K562 (cell line): ENCODE data around the gene DAPK1. TPM values are rescaled to one million over a fixed set of nuclear protein-coding genes. Genes with fewer than 3 reads are reported as not detected.

ENCODE experiments used
- ATAC-seq: fragments of 200-7000 bp; cut with Tn5 transposase; 3 replicates; pipeline ENCODE4 v1.9.1; 2020; ENCODE audit warnings: moderate library complexity
- BruUV-seq: library from RNA; stranded (reverse); fragments of 400-500 nt; replicated peaks from 2 replicates; lab custom pipeline; 2021; lab: Mats Ljungman, UMichigan
- CTCF ChIA-PET: fragments of 300-600 bp; formaldehyde crosslinking; extraction: SDS; loops from one replicate; lab custom pipeline; 2021; ENCODE audit warnings: low intra/inter-chr PET ratio; lab: Yijun Ruan, JAX
- POLR2A ChIA-PET: fragments of 300-600, 350-650 bp; sonication (Branson Sonifier 250); formaldehyde crosslinking; extraction: SDS; loops from one replicate; lab custom pipeline; 2021; ENCODE audit warnings: antibody characterized with exemption, inconsistent platforms; lab: Yijun Ruan, JAX
- DNase-seq, 4 experiments: peaks; one replicate each; pipeline versions ENCODE4 v3.0.0 to v3.0.0-alpha.2; 2011 to 2018; ENCODE audit warnings: low spot score in 3 of 4, mixed read lengths in 3 of 4; ENCODE audit errors: extremely low read depth in 1 of 4
- FAIRE-seq: peaks from 2 replicates; lab custom pipeline; 2011; peaks lifted over from hg19 to GRCh38; lab: Jason Lieb, UNC
- H2AFZ ChIP-seq: 2 replicates; pipeline ENCODE4 v1.6.0; 2011; ENCODE audit warnings: low read depth, low read length, control low read depth, inconsistent platforms
- H3K27ac ChIP-seq: fragments of 200-600 bp; 3 replicates; pipeline ENCODE4 v1.8.0; 2011; ENCODE audit warnings: low read depth, mild to moderate bottlenecking, control low read depth, inconsistent platforms, low read length, moderate library complexity, mixed read lengths; ENCODE audit errors: extremely low read depth
- H3K27me3 ChIP-seq, 2 experiments: fragments of 300-600 bp in 1 of 2; 2 replicates in 1 of 2; 3 replicates in 1 of 2; pipeline versions ENCODE4 v1.6.0 to v1.8.0; 2011; ENCODE audit warnings: inconsistent platforms in 2 of 2, low read length in 2 of 2, mild to moderate bottlenecking in 1 of 2, mixed read lengths in 1 of 2, moderate library complexity in 1 of 2; ENCODE audit not compliant: control insufficient read depth in 2 of 2, insufficient read depth in 2 of 2
- H3K36me3 ChIP-seq: fragments of 300-600 bp; 3 replicates; pipeline ENCODE4 v1.8.0; 2011; ENCODE audit warnings: mild to moderate bottlenecking, low read length, inconsistent platforms; ENCODE audit not compliant: control insufficient read depth, insufficient read depth
- H3K4me1 ChIP-seq, 2 experiments: fragments of 200-600 bp in 1 of 2; replicated peaks in 1 of 2; 2 replicates in 1 of 2; 3 replicates in 1 of 2; pipeline versions ENCODE4 v1.5.1 to v1.8.0; 2011; ENCODE audit warnings: inconsistent platforms in 2 of 2, low read length in 2 of 2, mild to moderate bottlenecking in 1 of 2, mixed read lengths in 1 of 2, moderate library complexity in 1 of 2; ENCODE audit not compliant: control insufficient read depth in 2 of 2, insufficient read depth in 2 of 2
- H3K4me2 ChIP-seq: 2 replicates; pipeline ENCODE4 v1.6.1; 2011; ENCODE audit warnings: low read length, control low read depth, inconsistent platforms, mixed read lengths; ENCODE audit not compliant: insufficient read depth
- H3K4me3 ChIP-seq: fragments of 200-600 bp; sonication (generic), shearing (Covaris generic); 2 replicates; pipeline ENCODE4 v1.5.1; 2016; ENCODE audit warnings: control low read depth, inconsistent platforms
- H3K79me2 ChIP-seq: fragments of 200-600 bp; 3 replicates; pipeline ENCODE4 v1.8.0; 2011; ENCODE audit warnings: low read length, inconsistent platforms; ENCODE audit not compliant: control insufficient read depth, insufficient read depth
- H3K9ac ChIP-seq, 2 experiments: 2 replicates each; pipeline versions ENCODE4 v1.6.0 to v1.6.1; 2011; ENCODE audit warnings: low read depth in 2 of 2, low read length in 2 of 2, control low read depth in 1 of 2, inconsistent platforms in 1 of 2, mild to moderate bottlenecking in 1 of 2, mixed read lengths in 1 of 2; ENCODE audit not compliant: insufficient read depth in 1 of 2
- H3K9me1 ChIP-seq: one replicate; pipeline ENCODE4 v1.6.0; 2011; ENCODE audit warnings: inconsistent platforms, mild to moderate bottlenecking, low read length, moderate library complexity; ENCODE audit not compliant: control insufficient read depth, insufficient read depth
- H3K9me3 ChIP-seq: replicated peaks from 2 replicates; pipeline ENCODE4 v1.5.1; 2011; ENCODE audit warnings: low read depth, low read length, inconsistent platforms; ENCODE audit not compliant: control insufficient read depth, insufficient read depth
- H4K20me1 ChIP-seq: replicated peaks from 2 replicates; pipeline ENCODE4 v1.6.1; 2011; ENCODE audit warnings: low read length, inconsistent platforms, mixed read lengths; ENCODE audit not compliant: control insufficient read depth, insufficient read depth
- C11orf30 ChIP-seq: fragments of 450-650 bp; IDR thresholded peaks from 2 replicates; pipeline ENCODE4 v1.6.1; 2016; ENCODE audit warnings: low read depth, mild to moderate bottlenecking
- HDGF ChIP-seq: fragments of 450-650 bp; IDR thresholded peaks from 2 replicates; pipeline ENCODE4 v1.6.1; 2016
- HNRNPL ChIP-seq: fragments of 200-400 bp; formaldehyde crosslinking; IDR thresholded peaks from 2 replicates; pipeline ENCODE4 v1.6.1; 2017; ENCODE audit warnings: low read depth, mild to moderate bottlenecking, low read length
- L3MBTL2 ChIP-seq: fragments of 450-650 bp; IDR thresholded peaks from 2 replicates; pipeline ENCODE4 v1.6.1; 2016; ENCODE audit warnings: mild to moderate bottlenecking, moderate library complexity
- NCOA1 ChIP-seq: fragments of 450-650 bp; IDR thresholded peaks from 2 replicates; pipeline ENCODE4 v1.6.1; 2016; ENCODE audit warnings: low read depth
- RCOR1 ChIP-seq, 2 experiments: IDR thresholded peaks; 2 replicates each; pipeline ENCODE4 v1.6.1; 2012; ENCODE audit warnings: low read depth in 2 of 2, low read length in 2 of 2, borderline replicate concordance in 1 of 2, improper control_type of control experiment in 1 of 2
- SIN3A ChIP-seq, 2 experiments: fragments of 150-350 bp in 1 of 2; IDR thresholded peaks; 2 replicates each; pipeline ENCODE4 v1.6.1; 2011 to 2016; ENCODE audit warnings: borderline replicate concordance in 2 of 2, low read depth in 2 of 2, low read length in 2 of 2, mild to moderate bottlenecking in 2 of 2, moderate library complexity in 2 of 2; ENCODE audit not compliant: control insufficient read depth in 1 of 2
- SP2 ChIP-seq: IDR thresholded peaks from 2 replicates; pipeline ENCODE4 v1.6.1; 2011; ENCODE audit warnings: mild to moderate bottlenecking, low read depth, low read length, moderate library complexity; ENCODE audit not compliant: poor library complexity, severe bottlenecking; ENCODE audit errors: extremely low read depth
- SUPT5H ChIP-seq: fragments of 450-650 bp; IDR thresholded peaks from 2 replicates; pipeline ENCODE4 v1.6.1; 2016
- TEAD1 ChIP-seq, 2 experiments: fragments of 450-650 bp in 1 of 2; sonication (generic) in 1 of 2; formaldehyde crosslinking; IDR thresholded peaks; 2 replicates each; pipeline versions ENCODE4 v1.4.0 to v1.8.0; 2020 to 2022; ENCODE audit warnings: mild to moderate bottlenecking in 2 of 2, missing genetic modification reagents in 1 of 2
- XRCC5 ChIP-seq: fragments of 200-400 bp; formaldehyde crosslinking; IDR thresholded peaks from 2 replicates; pipeline ENCODE4 v1.6.1; 2017; ENCODE audit warnings: low read depth, mild to moderate bottlenecking, low read length
- ZC3H8 ChIP-seq: fragments of 450-650 bp; IDR thresholded peaks from 2 replicates; pipeline ENCODE4 v1.6.1; 2017
- ZNF165 ChIP-seq: fragments of 250-450 bp; sonication (Bioruptor Pico); IDR thresholded peaks from 2 replicates; pipeline ENCODE4 v1.4.0; 2020; ENCODE audit warnings: borderline replicate concordance
- ZNF184 ChIP-seq: sonication (generic); formaldehyde crosslinking; IDR thresholded peaks from 2 replicates; pipeline ENCODE4 v1.5.0; 2020; ENCODE audit warnings: missing genetic modification reagents
- ZNF584 ChIP-seq: fragments of 200-800 bp; sonication (Bioruptor generic); IDR thresholded peaks from 2 replicates; pipeline ENCODE4 v1.6.1; 2016; ENCODE audit warnings: low read depth, mild to moderate bottlenecking, missing genetic modification characterization, missing compliant biosample characterization
- ZNF764 ChIP-seq: fragments of 250-450 bp; sonication (Bioruptor Pico); IDR thresholded peaks from 2 replicates; pipeline ENCODE4 v1.4.0; 2020; ENCODE audit warnings: low read depth, mild to moderate bottlenecking, moderate library complexity
- ZNF830 ChIP-seq: fragments of 250-450 bp; sonication (Bioruptor Pico); IDR thresholded peaks from 2 replicates; pipeline ENCODE4 v1.5.0; 2021; ENCODE audit warnings: mild to moderate bottlenecking
- WGBS: fragments of 100-300 bp; shearing (Covaris generic); methylation state at CpG from one replicate; pipeline ENCODE4 v1.1.6; 2016; ENCODE audit warnings: low coverage, mixed read lengths; ENCODE audit not compliant: insufficient coverage; ENCODE audit errors: missing lambda C conversion rate; 5-methylcytosine and 5-hydroxymethylcytosine counted together
- in situ Hi-C: fragments of 300-500 bp; cut with MboI; formaldehyde crosslinking; loops from 4 replicates; pipeline ENCODE4 v1.15.0; 2018; ENCODE audit warnings: inconsistent platforms, mixed read lengths
- intact Hi-C: fragments of 100-400 bp; cut with micrococcal nuclease; formaldehyde crosslinking; loops from 2 replicates; pipeline ENCODE4 v1.14.2; 2022
- polyA plus RNA-seq, 8 experiments: library from polyadenylated mRNA; depleted of rRNA in 4 of 8; stranded (reverse) in 5 of 8; unstranded in 3 of 8; fragments of >200 nt; fragmentation: Nextera tagmentation in 2 of 8; fragmentation: Illumina TruSeq in 1 of 8; extraction: Ambion mirVana in 2 of 8; extraction: Trizol in 1 of 8; gene quantifications; 2 replicates each; pipeline versions ENCODE4 v1.2.1 to v1.2.3, GENCODE V29; 2011 to 2014; ENCODE audit warnings: inconsistent platforms in 1 of 8, missing spikeins in 1 of 8
- total RNA-seq, 7 experiments: library from RNA; depleted of rRNA in 6 of 7; stranded (reverse); fragments of >200 nt in 6 of 7; fragmentation: Illumina TruSeq in 2 of 7; extraction: Trizol in 2 of 7; gene quantifications; 2 replicates each; pipeline versions ENCODE4 v1.2.1 to v1.2.3, GENCODE V29; 2011 to 2021; ENCODE audit warnings: low replicate concordance in 1 of 7
- TF ChIP-seq, protein P1 (sequence below), 2 experiments: IDR thresholded peaks; 2 replicates each; pipeline ENCODE4 v1.6.1; 2012; ENCODE audit warnings: improper control_type of control experiment in 2 of 2, low read depth in 2 of 2, low read length in 2 of 2, borderline replicate concordance in 1 of 2

DAPK1 gene
- total and polyA plus RNA-seq, 9 of the 15 experiments (the other 6 are each of a cell fraction or from before 2014, with no cell fraction given): 1.7 to 26.4 (median 15.8) TPM

DNA sequence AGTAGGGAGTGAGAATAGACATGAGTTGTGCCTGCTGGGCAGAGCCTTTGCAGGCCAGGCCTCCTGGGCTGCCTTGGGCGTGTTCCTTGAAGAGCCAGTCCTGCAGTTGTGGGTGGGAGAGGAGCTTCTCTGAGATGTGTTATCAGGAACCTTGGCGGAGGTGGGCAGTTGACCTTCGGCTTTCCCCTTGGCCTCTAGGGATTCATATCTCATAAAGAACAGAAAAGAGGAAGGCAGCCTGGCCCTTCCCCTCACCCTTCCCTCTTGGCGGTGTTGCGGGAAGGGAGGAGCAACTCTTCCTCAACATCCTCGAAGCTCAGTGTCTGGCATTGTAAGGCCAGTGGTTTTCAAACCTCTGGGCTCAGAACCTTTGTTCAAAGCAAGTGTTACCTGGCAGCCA, 59.2 kb downstream of the DAPK1 start (continued):
- TF ChIP-seq, protein P1, sequence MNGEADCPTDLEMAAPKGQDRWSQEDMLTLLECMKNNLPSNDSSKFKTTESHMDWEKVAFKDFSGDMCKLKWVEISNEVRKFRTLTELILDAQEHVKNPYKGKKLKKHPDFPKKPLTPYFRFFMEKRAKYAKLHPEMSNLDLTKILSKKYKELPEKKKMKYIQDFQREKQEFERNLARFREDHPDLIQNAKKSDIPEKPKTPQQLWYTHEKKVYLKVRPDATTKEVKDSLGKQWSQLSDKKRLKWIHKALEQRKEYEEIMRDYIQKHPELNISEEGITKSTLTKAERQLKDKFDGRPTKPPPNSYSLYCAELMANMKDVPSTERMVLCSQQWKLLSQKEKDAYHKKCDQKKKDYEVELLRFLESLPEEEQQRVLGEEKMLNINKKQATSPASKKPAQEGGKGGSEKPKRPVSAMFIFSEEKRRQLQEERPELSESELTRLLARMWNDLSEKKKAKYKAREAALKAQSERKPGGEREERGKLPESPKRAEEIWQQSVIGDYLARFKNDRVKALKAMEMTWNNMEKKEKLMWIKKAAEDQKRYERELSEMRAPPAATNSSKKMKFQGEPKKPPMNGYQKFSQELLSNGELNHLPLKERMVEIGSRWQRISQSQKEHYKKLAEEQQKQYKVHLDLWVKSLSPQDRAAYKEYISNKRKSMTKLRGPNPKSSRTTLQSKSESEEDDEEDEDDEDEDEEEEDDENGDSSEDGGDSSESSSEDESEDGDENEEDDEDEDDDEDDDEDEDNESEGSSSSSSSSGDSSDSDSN (IDR thresholded peaks at IDR 0.05; ENCODE audit: borderline replicate concordance in 1 of 2, low read depth in 2 of 2, low read length in 2 of 2): no peak
- TF ChIP-seq TEAD1 (CRISPR knock-in tag; IDR thresholded peaks at IDR 0.05) (no peak), SUPT5H (no peak), XRCC5 (no peak), SP2 (no peak), NCOA1 (no peak)

DNA sequence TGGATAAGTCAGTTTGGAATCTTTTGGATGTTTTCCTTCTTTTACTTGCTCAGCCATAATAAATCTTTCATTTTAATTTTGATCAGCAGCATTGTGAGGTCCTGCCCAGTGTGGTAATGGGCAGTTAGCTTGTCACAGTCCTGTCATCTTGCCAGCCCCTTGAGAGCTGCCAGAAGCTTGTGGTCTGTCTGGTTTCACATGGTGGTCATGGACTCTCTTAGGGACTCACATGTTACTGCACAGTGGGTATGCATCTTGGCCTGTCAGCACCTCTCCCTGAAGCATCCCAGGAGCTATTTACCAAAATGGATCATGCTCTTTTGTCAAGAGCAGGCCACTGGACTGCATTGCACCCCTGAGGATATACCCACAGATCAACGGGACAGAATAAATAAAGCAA, 60.3 kb downstream of the DAPK1 start:
- Histone ChIP-seq H3K4me2 (no peak overlapping the region), H4K20me1 (peaks cover 2% of the 10 kb centered on the region; the same call in 1 of the 2 replicates), H3K4me1 (peaks cover 8 to 12% of the 10 kb centered on the region in 2 experiments; a peak in 3 of 5 replicates), H3K27me3 (no peaks in the 10 kb centered on the region), H3K4me3 (no peak overlapping the region), H3K36me3 (no peaks in the 10 kb centered on the region), H3K9ac (no peak overlapping the region), H3K79me2 (peaks cover 5% of the 10 kb centered on the region; the same call in 1 of the 3 replicates), H2AFZ (no peak overlapping the region), H3K9me1 (no peaks in the 10 kb centered on the region), H3K9me3 (no peaks in the 10 kb centered on the region), H3K27ac (no peak overlapping the region)
- intact Hi-C loops (no loop called here), in situ Hi-C loops (no loop called here)
- TF ChIP-seq C11orf30 (no peak), ZNF184 (no peak), ZNF165 (CRISPR knock-in tag) (no peak), HDGF (no peak), ZNF584 (no peak), HNRNPL (no peak), ZC3H8 (no peak), ZNF764 (CRISPR knock-in tag) (no peak), L3MBTL2 (no peak), RCOR1 (IDR thresholded peaks at IDR 0.05; ENCODE audit: borderline replicate concordance in 1 of 2, low read depth in 2 of 2, low read length in 2 of 2) (no peak), SIN3A (IDR thresholded peaks at IDR 0.05; ENCODE audit: borderline replicate concordance in 2 of 2, control insufficient read depth in 1 of 2, low read depth in 2 of 2, low read length in 2 of 2) (no peak), ZNF830 (CRISPR knock-in tag) (no peak)
- ATAC-seq (no peak), FAIRE-seq (no peak), DNase-seq (no peak)
- BruUV-seq: no TSS peak
- POLR2A ChIA-PET: interaction anchor here (0.8 kb wide), 1 partner anchor 14 kb away, joined by 3 read pairs; no protein-coding TSS in a partner anchor
- WGBS: 100% methylated on average over 1 of the region's 1 CpG
- CTCF ChIA-PET: no interaction called here
